HepG2 (cell line): Measurements from ENCODE around the gene DHX16. TPM values are rescaled to one million over a fixed set of nuclear protein-coding genes. Genes with fewer than 3 reads are reported as not detected.

Experiments
- ADNP ChIP-seq: sonication (generic); formaldehyde crosslinking; IDR thresholded peaks from 2 replicates; pipeline ENCODE4 v1.4.0; 2020; ENCODE audit warnings: missing genetic modification reagents
- CBX5 ChIP-seq: sonication (generic); formaldehyde crosslinking; IDR thresholded peaks from 2 replicates; pipeline ENCODE4 v1.4.0; 2020; ENCODE audit warnings: missing genetic modification reagents, borderline replicate concordance
- GABPA ChIP-seq, 2 experiments: IDR thresholded peaks; 2 replicates each; pipeline ENCODE4 v1.6.1; 2011 to 2016; ENCODE audit warnings: low read depth in 2 of 2, low read length in 1 of 2, missing biosample characterization in 1 of 2, missing genetic modification characterization in 1 of 2
- HNRNPLL ChIP-seq: fragments of 200-400 bp; formaldehyde crosslinking; IDR thresholded peaks from 2 replicates; pipeline ENCODE4 v1.6.1; 2017; ENCODE audit warnings: mild to moderate bottlenecking, low read depth, low read length; ENCODE audit not compliant: poor library complexity, severe bottlenecking
- KDM4B ChIP-seq: sonication (generic); formaldehyde crosslinking; IDR thresholded peaks from 2 replicates; pipeline ENCODE4 v1.4.0; 2020; ENCODE audit warnings: missing genetic modification reagents
- MBD4 ChIP-seq: IDR thresholded peaks from 2 replicates; pipeline ENCODE4 v1.6.1; 2012; ENCODE audit warnings: low read length, inconsistent platforms, borderline replicate concordance
- PITX1 ChIP-seq: sonication (generic); formaldehyde crosslinking; IDR thresholded peaks from 2 replicates; pipeline ENCODE4 v1.5.1; 2020; ENCODE audit warnings: mild to moderate bottlenecking, missing genetic modification reagents
- SAFB2 ChIP-seq: sonication (generic); formaldehyde crosslinking; IDR thresholded peaks from 2 replicates; pipeline ENCODE4 v1.5.1; 2020; ENCODE audit warnings: missing genetic modification reagents, low read depth, mild to moderate bottlenecking, borderline replicate concordance
- SP1 ChIP-seq, 2 experiments: fragments of 450-650 bp in 1 of 2; sonication (generic) in 1 of 2; formaldehyde crosslinking in 1 of 2; IDR thresholded peaks; 2 replicates each; pipeline versions ENCODE4 v1.4.0 to v1.6.1; 2016 to 2020; ENCODE audit warnings: missing genetic modification reagents in 1 of 2
- ZNF124 ChIP-seq: sonication (generic); formaldehyde crosslinking; IDR thresholded peaks from 2 replicates; pipeline ENCODE4 v1.4.0; 2020; ENCODE audit warnings: missing genetic modification reagents
- ZNF24 ChIP-seq: fragments of 450-650 bp; IDR thresholded peaks from 2 replicates; pipeline ENCODE4 v1.6.1; 2017; ENCODE audit warnings: antibody characterized with exemption, mild to moderate bottlenecking
- ZNF256 ChIP-seq: sonication (generic); formaldehyde crosslinking; conservative IDR thresholded peaks from 2 replicates; pipeline ENCODE4 v1.4.0; 2020; ENCODE audit warnings: missing genetic modification reagents
- ZNF367 ChIP-seq: sonication (generic); formaldehyde crosslinking; IDR thresholded peaks from 2 replicates; pipeline ENCODE4 v1.4.0; 2020; ENCODE audit warnings: missing genetic modification reagents, borderline replicate concordance
- ZNF713 ChIP-seq: sonication (generic); formaldehyde crosslinking; IDR thresholded peaks from 2 replicates; pipeline ENCODE4 v1.4.0; 2020; ENCODE audit warnings: mild to moderate bottlenecking, missing genetic modification reagents
- ZNF781 ChIP-seq: sonication (generic); formaldehyde crosslinking; IDR thresholded peaks from 2 replicates; pipeline ENCODE4 v1.5.1; 2020; ENCODE audit warnings: borderline replicate concordance, mild to moderate bottlenecking, missing genetic modification reagents; ENCODE audit errors: not compliant biosample characterization
- polyA plus RNA-seq, 8 experiments: library from polyadenylated mRNA; depleted of rRNA in 3 of 8; stranded (reverse) in 7 of 8; unstranded in 1 of 8; fragments of >200 nt; fragmentation: Illumina TruSeq in 4 of 8; extraction: Trizol in 4 of 8; gene quantifications; 2 replicates each; pipeline versions ENCODE4 v1.2.1 to v1.2.3, GENCODE V29; 2011 to 2016; ENCODE audit warnings: low read depth in 4 of 8, missing spikeins in 1 of 8, mixed read lengths in 1 of 8; ENCODE audit not compliant: insufficient read depth in 1 of 8
- total RNA-seq, 5 experiments: library from RNA; depleted of rRNA; stranded (reverse); fragments of >200 nt; fragmentation: Illumina TruSeq; extraction: Trizol; gene quantifications; 2 replicates each; pipeline ENCODE4 v1.2.3, GENCODE V29; 2016; ENCODE audit warnings: low read depth in 1 of 5
- TF ChIP-seq, protein P1 (sequence below): sonication (generic); formaldehyde crosslinking; IDR thresholded peaks from 2 replicates; pipeline ENCODE4 v1.5.1; 2020; ENCODE audit warnings: missing genetic modification reagents, mild to moderate bottlenecking, borderline replicate concordance
- TF ChIP-seq, protein P2 (sequence below): sonication (generic); formaldehyde crosslinking; IDR thresholded peaks from 2 replicates; pipeline ENCODE4 v1.8.0; 2022; ENCODE audit warnings: mild to moderate bottlenecking, missing genetic modification reagents; ENCODE audit not compliant: insufficient replicate concordance
- TF ChIP-seq, protein P3 (sequence below): sonication (generic); formaldehyde crosslinking; IDR thresholded peaks from 2 replicates; pipeline ENCODE4 v1.4.0; 2020; ENCODE audit warnings: missing genetic modification reagents

DHX16 gene
- total and polyA plus RNA-seq, 2 of the 13 experiments (the other 11 are each of a cell fraction or from before 2014, with no cell fraction given) = 57.0 to 58.5 TPM

DNA sequence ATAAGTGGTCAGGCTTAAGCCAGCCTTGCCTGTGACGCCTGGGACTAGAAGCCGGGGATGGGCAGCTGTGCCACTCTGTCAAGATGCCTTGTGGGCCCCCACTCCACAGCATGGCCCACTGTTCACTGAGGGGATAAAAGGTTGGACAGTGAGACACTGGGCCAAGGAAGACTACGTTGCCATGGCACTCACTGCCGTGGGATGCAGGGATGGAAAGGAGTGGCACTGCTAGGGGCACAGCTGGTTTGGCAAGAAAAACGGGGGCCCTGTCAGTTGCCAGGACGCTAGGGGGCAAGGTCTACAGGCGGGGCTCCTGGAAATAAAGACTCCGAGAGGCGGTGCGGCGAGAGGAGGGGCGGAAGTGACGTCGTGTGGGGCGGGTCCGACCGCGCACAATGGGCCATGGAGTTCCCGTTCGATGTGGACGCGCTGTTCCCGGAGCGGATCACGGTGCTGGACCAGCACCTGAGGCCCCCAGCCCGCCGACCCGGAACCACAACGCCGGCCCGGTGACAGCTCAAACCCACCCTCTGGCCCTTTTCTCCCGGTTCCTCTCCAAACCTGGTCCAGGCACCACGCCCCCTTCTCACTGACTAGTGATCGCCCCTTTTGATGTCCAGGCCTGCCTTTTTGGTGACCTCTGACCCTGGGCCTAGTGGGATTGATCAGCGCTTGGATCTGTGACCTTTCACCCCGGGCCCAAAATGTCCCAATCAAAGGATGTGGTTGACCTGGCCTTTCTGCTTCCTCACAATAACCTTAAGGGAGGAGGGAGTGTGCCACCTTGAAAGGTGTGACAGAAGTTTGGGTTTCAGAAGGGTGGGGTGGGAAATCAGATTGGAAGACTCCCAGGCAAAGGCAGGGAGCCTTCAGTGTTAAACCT lies 46.1 kb downstream of the DHX16 start, which contains the start of gene ATAT1 (continued):
- TF ChIP-seq, protein P1, sequence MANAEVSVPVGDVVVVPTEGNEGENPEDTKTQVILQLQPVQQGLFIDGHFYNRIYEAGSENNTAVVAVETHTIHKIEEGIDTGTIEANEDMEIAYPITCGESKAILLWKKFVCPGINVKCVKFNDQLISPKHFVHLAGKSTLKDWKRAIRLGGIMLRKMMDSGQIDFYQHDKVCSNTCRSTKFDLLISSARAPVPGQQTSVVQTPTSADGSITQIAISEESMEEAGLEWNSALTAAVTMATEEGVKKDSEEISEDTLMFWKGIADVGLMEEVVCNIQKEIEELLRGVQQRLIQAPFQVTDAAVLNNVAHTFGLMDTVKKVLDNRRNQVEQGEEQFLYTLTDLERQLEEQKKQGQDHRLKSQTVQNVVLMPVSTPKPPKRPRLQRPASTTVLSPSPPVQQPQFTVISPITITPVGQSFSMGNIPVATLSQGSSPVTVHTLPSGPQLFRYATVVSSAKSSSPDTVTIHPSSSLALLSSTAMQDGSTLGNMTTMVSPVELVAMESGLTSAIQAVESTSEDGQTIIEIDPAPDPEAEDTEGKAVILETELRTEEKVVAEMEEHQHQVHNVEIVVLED (CRISPR knock-in tag) = peak; percentile 71; the same call in 1 of the 2 replicates
- TF ChIP-seq ZNF367 (CRISPR knock-in tag) (no peak), ADNP (no peak), ZNF781 (CRISPR knock-in tag) (peak; percentile 77), CBX5 (CRISPR knock-in tag) (no peak; the same call in 1 of the 2 replicates), PITX1 (CRISPR knock-in tag) (peak; percentile 81), GABPA (IDR thresholded peaks at IDR 0.05; ENCODE audit: low read depth, low read length) (peak; percentile 87), GABPA (CRISPR knock-in tag; IDR thresholded peaks at IDR 0.05; ENCODE audit: low read depth) (peak; percentile 96), SAFB2 (CRISPR knock-in tag) (no peak; the same call in 1 of the 2 replicates), HNRNPLL (peak; percentile 64), ZNF24 (no peak), SP1 (IDR thresholded peaks at IDR 0.05) (no peak), SP1 (CRISPR knock-in tag; IDR thresholded peaks at IDR 0.05) (peak; percentile 84), KDM4B (CRISPR knock-in tag) (no peak), ZNF256 (peak; percentile 90; the same call in 1 of the 2 replicates), ZNF124 (CRISPR knock-in tag) (no peak; the same call in 1 of the 2 replicates), ZNF713 (CRISPR knock-in tag) (0 out of 2 replicates have a peak, but pooled peaks have one; percentile 19), MBD4 (0 out of 2 replicates have a peak, but pooled peaks have one; percentile 37)
- TF ChIP-seq, protein P2, sequence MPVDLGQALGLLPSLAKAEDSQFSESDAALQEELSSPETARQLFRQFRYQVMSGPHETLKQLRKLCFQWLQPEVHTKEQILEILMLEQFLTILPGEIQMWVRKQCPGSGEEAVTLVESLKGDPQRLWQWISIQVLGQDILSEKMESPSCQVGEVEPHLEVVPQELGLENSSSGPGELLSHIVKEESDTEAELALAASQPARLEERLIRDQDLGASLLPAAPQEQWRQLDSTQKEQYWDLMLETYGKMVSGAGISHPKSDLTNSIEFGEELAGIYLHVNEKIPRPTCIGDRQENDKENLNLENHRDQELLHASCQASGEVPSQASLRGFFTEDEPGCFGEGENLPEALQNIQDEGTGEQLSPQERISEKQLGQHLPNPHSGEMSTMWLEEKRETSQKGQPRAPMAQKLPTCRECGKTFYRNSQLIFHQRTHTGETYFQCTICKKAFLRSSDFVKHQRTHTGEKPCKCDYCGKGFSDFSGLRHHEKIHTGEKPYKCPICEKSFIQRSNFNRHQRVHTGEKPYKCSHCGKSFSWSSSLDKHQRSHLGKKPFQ (CRISPR knock-in tag) = peak; percentile 72
- TF ChIP-seq, protein P3, sequence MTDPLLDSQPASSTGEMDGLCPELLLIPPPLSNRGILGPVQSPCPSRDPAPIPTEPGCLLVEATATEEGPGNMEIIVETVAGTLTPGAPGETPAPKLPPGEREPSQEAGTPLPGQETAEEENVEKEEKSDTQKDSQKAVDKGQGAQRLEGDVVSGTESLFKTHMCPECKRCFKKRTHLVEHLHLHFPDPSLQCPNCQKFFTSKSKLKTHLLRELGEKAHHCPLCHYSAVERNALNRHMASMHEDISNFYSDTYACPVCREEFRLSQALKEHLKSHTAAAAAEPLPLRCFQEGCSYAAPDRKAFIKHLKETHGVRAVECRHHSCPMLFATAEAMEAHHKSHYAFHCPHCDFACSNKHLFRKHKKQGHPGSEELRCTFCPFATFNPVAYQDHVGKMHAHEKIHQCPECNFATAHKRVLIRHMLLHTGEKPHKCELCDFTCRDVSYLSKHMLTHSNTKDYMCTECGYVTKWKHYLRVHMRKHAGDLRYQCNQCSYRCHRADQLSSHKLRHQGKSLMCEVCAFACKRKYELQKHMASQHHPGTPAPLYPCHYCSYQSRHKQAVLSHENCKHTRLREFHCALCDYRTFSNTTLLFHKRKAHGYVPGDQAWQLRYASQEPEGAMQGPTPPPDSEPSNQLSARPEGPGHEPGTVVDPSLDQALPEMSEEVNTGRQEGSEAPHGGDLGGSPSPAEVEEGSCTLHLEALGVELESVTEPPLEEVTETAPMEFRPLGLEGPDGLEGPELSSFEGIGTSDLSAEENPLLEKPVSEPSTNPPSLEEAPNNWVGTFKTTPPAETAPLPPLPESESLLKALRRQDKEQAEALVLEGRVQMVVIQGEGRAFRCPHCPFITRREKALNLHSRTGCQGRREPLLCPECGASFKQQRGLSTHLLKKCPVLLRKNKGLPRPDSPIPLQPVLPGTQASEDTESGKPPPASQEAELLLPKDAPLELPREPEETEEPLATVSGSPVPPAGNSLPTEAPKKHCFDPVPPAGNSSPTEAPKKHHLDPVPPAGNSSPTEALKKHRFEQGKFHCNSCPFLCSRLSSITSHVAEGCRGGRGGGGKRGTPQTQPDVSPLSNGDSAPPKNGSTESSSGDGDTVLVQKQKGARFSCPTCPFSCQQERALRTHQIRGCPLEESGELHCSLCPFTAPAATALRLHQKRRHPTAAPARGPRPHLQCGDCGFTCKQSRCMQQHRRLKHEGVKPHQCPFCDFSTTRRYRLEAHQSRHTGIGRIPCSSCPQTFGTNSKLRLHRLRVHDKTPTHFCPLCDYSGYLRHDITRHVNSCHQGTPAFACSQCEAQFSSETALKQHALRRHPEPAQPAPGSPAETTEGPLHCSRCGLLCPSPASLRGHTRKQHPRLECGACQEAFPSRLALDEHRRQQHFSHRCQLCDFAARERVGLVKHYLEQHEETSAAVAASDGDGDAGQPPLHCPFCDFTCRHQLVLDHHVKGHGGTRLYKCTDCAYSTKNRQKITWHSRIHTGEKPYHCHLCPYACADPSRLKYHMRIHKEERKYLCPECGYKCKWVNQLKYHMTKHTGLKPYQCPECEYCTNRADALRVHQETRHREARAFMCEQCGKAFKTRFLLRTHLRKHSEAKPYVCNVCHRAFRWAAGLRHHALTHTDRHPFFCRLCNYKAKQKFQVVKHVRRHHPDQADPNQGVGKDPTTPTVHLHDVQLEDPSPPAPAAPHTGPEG (CRISPR knock-in tag) = no peak; the same call in 1 of the 2 replicates
